22Rv1 (cell line): ENCODE data around the gene ZNFX1.

Source experiments
- H3K27ac ChIP-seq: fragments of 450-650 bp; 2 replicates; pipeline ENCODE4 v1.5.1; 2017
- ZFX ChIP-seq: fragments of 450-650 bp; IDR thresholded peaks from 2 replicates; pipeline ENCODE4 v1.6.1; 2017; ENCODE audit warnings: antibody characterized with exemption, borderline replicate concordance
- TF ChIP-seq, protein P1 (sequence below): fragments of 450-650 bp; IDR thresholded peaks from 2 replicates; pipeline ENCODE4 v1.5.1; 2017; ENCODE audit warnings: mild to moderate bottlenecking

ZNFX1 gene

DNA sequence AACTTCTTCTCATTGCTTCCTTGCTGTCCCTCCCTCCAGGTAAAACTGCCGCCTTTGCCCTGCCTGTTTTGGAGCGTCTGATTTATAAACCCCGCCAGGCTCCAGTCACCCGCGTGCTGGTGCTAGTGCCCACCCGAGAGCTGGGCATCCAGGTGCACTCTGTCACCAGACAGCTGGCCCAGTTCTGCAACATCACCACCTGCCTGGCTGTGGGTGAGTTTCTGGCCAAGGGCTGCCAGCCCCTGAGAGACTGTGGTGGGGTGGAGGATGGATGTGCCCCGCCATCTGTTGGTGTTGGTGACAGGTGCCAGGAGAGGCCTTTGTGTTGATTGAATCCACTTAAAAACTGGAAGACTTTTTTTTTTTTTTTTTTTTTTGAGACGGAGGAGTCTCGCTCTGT lies 49.2 kb downstream of the ZNFX1 start:
- no peak overlapping the region for H3K27ac ChIP-seq
- no peak for TF ChIP-seq ZFX
- TF ChIP-seq, protein P1, sequence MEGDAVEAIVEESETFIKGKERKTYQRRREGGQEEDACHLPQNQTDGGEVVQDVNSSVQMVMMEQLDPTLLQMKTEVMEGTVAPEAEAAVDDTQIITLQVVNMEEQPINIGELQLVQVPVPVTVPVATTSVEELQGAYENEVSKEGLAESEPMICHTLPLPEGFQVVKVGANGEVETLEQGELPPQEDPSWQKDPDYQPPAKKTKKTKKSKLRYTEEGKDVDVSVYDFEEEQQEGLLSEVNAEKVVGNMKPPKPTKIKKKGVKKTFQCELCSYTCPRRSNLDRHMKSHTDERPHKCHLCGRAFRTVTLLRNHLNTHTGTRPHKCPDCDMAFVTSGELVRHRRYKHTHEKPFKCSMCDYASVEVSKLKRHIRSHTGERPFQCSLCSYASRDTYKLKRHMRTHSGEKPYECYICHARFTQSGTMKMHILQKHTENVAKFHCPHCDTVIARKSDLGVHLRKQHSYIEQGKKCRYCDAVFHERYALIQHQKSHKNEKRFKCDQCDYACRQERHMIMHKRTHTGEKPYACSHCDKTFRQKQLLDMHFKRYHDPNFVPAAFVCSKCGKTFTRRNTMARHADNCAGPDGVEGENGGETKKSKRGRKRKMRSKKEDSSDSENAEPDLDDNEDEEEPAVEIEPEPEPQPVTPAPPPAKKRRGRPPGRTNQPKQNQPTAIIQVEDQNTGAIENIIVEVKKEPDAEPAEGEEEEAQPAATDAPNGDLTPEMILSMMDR = no peak

DNA sequence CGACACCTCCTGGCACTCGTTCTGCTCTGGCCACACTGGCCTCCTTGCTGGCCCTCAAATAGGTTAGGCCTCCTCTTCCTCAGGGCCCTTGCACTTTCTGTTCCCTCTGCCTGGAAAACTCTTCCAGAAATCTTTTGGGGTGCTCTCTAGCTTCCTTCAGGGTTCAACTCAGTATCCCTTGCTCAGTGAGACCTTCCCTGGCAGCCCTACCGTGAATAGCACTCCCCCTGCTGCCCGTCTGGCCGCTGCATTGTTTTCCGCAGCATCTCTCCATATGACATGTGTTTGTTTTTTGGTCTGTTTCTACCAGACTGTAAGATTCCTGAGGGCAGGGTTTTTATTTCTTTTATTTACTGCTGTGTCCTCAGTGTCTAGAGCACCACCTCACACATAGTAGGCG lies 52.0 kb downstream of the ZNFX1 start:
- no peak for TF ChIP-seq ZFX
- TF ChIP-seq, protein P1 = no peak
- no peak overlapping the region for H3K27ac ChIP-seq

DNA sequence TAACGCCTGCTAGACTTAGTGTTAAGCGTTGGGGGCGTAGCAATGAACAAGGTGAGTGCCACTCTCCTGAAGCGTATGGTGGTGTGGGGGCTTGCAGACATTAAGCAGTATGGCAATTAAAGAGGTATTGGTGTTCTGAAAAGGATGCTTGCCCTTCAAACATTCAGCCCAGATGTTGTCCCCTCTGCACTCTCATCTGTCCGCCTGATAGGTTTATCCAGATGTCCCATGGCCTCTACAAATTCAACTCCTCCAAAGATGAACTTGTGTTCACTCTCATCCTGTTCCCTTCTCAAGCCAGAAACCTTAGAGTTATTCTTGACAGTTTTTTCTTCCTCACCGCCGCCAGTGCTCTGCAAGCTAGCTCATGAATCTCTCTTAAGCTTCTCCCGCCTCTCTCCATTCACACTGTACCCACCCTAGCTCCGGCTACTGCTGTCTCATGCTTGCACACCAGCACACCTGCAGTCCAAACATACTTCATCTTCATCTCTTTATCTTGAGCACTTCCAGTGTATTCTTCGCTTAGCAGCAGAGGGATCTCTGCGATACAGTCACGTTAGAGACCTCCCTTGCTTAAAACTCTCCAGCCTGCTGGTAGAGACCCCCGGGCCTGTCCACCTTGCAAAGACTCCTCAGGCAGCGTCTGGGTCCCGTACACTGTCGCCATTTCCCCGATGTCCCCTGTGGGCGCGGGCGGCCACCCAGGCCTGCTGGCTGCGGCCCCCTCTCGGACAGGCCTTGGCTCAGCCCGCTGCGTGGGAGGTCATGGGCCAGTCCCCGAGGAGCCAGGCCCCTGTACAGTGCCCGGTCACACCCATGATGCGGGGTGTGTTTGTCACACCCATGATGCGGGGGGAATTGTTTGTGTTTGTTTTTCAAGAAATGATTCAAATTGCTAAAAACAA lies 57.7 kb downstream of the ZNFX1 start:
- TF ChIP-seq ZFX = no peak
- TF ChIP-seq, protein P1 = no peak
- H3K27ac ChIP-seq = peak overlapping the region; percentile 70

DNA sequence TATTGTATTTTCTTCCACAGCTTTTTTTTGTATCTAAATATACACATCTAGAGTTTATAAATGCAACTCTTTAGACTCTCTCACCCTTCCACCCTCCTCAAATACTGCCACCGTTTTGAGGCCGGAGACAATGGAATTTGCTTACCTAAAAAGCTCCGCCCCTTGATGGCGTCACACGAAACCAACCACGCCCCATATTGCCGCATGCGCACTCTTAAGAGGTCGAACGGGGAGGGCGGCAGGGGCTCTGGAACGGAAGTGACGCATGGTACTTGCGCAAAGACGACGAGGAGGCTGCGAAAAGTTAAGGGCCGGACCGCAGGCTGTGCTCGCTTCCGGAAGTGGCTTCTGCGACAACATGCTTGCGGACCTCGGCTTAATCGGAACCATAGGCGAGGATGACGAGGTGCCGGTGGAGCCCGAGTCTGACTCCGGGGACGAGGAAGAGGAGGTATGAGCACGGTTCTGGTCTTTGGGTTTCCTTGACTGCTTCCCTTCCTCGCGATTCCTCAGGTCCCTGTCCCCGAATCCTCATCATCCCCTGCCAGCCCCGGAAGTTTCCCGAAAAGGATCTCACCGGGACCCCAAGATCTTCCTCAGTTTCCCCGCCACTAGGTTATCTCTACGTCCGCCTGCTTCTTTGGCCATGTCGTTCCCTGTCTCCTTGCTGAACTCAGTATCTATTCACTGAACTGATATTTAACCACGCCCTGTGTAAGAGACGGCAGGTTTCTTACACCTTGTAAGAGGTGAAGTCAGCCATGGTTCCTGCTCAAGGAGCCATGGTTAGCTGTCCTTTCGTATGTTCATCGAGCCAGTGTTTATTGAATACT lies 58.5 kb downstream of the ZNFX1 start, which contains the start of gene DDX27:
TSS of gene DDX27 (plus strand) at position 326 of the 833 bp plus-strand sequence. CDS start at position 359, 33 bp downstream.
- peak within 1 kb of the TSS; percentile 70 for H3K27ac ChIP-seq
- TF ChIP-seq, protein P1 = no peak
- no peak for TF ChIP-seq ZFX

DNA sequence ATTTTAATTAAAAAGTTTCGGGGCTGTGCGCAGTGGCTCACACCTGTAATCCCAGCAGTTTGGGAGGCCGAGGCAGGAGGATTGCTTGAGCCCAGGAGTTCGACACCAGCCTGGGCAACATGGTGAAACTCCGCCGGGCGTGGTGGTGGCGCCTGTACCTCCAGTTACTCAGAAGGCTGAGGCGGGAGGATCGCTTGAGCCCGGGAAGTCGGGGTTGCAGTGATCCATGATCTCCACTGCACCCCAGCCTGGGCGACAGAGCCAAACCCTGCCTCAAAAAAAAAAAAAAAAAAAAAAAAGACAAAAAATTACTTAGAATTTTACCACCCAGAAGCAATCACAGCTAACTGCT lies 59.1 kb downstream of the ZNFX1 start:
- peak overlapping the region; percentile 70 for H3K27ac ChIP-seq

DNA sequence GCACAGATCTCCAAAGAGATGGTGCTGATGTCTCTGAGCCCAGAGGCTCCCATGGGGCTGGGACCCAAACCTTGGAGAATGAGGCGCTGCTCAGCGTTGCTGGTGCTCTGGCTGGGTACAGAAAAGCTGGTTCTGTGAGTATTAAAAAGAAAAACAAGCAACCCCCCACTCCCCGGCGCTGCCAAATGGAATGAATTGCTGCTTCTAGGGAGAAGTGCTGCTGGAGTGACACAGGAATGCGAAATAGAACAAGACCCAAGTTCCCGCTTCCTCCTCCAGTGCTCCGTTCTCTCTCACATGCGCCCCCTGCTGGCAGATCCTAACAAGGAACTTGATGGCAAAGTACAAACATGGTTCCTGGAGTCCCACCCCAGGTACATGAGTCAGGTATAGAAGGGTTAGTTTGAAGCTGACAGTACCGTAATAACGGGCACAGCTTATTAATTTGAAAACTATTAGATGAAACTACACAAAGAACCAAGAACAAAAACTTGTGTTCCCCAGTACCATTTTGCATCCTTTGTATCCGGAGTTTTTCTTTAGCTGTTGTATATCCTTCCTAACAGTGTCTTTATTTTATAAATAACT lies 60.8 kb downstream of the ZNFX1 start:
- no peak overlapping the region for H3K27ac ChIP-seq
- TF ChIP-seq ZFX = no peak
- TF ChIP-seq, protein P1 = peak; percentile 90

DNA sequence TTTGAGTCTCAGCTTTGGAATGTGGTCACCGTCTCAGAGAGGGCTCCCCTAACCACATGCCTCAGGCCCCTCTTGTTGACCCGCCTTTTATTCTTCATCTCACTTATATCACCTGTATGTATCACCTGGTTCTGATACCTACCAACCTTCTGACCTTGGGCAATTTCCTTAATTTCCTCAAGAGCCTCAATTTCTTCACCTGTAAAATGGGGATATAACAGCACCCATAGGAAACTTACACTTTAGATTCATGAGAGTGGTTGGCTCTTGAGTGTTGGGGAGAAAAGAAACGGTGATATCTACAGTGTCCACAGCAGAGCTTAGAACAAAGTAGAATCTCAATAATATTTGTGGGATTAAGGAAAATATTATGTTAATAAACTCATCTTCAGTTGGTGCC lies 62.6 kb downstream of the ZNFX1 start:
- no peak overlapping the region for H3K27ac ChIP-seq
- TF ChIP-seq, protein P1 = no peak
- TF ChIP-seq ZFX = no peak
